Activated gamma-delta T cell (primary cell): ENCODE data around the gene PPP2R2C.

ENCODE experiments used
- DNase-seq: peaks from one replicate; lab custom pipeline; 2025; lab: John Stamatoyannopoulos, UW

The PPP2R2C gene

DNA sequence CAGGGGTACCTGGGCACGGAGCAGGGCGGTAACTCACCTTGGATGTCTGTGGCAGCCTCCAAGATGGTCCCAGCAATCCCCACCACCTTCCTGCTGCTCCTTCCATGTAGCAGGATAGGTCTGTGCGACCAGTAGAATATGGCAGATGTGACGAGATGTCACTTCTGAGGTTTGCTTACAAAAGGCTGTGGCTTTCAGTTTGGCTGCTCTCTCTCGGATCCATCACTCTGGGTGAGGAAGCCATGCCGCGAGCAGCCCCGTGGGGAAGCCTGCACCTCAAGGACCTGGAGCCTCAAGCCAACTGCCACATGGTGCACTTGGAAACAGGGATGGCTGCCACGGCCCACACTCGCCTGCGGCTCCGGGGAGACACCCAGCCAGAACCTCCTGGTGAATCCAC is 165.2 kb downstream of the PPP2R2C start:
- no peak for DNase-seq

DNA sequence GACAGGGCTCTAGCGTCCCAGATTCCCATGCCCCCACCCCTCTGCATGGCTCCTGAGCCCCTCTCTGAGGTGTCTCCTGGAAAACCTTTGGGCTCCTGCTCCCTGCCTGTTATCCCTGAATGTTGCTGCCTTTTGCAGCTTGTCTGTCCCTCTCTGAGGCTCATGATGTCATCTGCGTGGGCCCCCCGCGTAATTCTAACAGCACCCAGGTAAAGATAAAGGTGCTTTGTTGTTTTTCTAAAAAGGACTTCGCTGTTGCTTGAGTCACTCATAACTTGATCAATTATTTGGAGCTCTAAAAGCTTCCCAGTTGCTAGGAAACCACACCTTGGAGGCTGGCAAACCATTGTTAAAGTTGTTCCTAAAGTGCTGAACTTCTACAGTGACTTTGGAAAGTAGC is 166.1 kb downstream of the PPP2R2C start:
- DNase-seq: no peak

DNA sequence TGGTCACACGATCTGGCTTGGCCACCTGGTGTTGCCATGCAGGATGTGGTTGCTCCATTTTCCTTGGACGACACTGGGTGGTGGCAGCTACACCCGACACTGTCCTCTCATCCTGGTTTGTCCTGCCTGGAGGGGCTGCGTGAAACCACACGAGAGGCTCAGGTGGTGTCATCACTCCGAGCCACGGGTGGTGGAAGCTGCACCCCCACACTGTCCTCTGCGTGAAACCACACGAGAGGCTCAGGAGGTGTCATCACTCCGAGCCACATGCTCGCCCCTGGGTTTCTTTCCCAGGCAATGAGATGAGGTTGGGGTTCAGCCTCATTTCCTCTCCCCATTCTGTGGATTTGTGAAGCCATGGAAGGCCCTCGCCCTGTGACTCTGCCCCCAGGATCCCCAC is 168.5 kb downstream of the PPP2R2C start:
- DNase-seq: no peak

DNA sequence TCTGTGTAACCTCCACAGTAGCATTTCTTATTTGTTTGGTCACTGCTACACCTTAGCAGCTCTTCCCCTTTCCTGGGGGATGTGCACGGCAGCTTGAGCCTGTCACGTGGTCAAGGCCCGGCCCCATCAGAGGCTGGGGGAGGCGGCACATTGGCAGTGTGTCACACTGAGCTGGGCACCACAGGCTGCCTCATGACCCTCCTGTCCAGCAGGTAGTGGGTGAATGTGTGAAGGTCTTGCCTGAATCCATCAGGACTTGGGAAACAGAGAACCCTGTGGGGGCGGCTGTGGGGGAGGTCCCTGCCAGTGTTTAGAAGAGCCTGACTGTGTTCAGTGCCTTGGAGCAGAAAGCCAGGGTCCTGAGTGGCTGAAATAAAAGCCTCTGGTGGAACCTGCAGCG is 169.5 kb downstream of the PPP2R2C start:
- DNase-seq: no peak

DNA sequence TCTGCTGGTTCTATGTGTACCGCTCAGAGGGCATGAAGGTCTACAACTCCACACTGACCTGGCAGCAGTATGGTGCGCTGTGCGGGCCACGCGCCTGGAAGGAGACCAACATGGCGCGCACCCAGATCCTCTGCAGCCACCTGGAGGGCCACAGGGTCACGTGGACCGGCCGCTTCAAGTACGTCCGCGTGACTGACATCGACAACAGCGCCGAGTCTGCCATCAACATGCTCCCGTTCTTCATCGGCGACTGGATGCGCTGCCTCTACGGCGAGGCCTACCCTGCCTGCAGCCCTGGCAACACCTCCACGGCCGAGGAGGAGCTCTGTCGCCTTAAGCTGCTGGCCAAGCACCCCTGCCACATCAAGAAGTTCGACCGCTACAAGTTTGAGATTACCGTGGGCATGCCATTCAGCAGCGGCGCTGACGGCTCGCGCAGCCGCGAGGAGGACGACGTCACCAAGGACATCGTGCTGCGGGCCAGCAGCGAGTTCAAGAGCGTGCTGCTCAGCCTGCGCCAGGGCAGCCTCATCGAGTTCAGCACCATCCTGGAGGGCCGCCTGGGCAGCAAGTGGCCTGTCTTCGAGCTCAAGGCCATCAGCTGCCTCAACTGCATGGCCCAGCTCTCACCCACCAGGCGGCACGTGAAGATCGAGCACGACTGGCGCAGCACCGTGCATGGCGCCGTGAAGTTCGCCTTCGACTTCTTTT is 170.5 kb downstream of the PPP2R2C start:
- no peak for DNase-seq

DNA sequence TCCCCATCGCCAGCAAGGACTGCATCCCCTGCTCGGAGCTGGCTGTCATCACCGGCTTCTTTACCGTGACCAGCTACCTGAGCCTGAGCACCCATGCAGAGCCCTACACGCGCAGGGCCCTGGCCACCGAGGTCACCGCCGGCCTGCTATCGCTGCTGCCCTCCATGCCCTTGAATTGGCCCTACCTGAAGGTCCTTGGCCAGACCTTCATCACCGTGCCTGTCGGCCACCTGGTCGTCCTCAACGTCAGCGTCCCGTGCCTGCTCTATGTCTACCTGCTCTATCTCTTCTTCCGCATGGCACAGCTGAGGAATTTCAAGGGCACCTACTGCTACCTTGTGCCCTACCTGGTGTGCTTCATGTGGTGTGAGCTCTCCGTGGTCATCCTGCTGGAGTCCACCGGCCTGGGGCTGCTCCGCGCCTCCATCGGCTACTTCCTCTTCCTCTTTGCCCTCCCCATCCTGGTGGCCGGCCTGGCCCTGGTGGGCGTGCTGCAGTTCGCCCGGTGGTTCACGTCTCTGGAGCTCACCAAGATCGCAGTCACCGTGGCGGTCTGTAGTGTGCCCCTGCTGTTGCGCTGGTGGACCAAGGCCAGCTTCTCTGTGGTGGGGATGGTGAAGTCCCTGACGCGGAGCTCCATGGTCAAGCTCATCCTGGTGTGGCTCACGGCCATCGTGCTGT is 171.2 kb downstream of the PPP2R2C start:
- no peak for DNase-seq

DNA sequence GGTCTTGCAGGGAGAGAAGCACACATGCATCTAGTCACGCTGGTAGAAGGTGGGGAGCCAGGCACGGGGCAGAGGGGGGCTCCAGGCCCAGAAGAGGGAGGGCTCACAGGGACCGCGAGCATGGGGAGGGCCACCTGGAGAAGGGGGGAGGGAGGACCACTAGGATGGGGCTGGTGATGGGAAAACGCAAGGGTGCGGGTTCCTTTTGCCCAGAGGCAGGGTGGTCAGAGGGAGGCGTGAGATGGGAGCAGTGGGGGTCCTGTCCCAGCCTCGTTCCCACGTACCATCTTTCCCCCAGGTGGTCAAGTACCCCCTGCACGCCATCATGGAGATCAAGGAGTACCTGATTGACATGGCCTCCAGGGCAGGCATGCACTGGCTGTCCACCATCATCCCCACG is 172.1 kb downstream of the PPP2R2C start:
- DNase-seq: no peak

DNA sequence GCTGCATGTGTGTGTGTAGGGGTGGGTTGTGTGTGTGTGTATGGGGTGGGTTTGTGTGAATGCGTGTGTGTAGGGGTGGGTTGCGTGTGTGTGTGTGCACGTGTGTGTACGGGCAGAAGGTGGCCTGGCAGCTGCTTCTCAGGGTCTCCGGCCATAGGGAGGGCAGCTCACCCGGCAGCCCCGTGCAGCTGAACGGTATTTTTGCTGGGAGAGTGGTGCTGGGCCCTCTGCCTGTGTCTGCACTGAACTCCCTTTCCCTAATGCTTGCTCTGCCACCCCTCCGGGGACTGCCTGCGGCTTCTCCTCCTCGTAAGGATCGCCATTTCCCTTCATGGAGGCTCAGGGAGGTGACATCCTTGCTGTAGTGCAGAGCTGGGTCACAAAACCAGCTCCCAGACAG is 172.5 kb downstream of the PPP2R2C start:
- no peak for DNase-seq

DNA sequence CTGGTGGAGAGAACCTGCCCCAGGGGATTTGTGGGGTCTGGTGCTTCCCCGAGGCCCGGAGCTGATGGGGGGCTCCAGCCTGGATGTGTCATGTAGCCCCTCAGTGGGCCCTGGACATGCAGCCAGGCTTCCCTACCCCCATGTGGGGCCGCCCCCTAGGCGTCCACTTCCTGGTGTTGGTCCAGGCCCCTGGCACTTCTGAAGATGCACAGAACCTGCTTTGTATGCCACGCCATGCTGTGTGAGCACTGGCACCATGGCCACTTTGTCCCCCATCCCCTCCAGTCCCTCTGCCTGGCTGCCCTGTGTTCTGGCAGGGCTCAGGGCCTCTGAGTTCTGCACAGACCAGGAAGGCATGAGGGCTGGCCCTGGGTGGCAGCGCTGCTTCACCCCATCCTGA is 173.6 kb downstream of the PPP2R2C start:
- DNase-seq: no peak

DNA sequence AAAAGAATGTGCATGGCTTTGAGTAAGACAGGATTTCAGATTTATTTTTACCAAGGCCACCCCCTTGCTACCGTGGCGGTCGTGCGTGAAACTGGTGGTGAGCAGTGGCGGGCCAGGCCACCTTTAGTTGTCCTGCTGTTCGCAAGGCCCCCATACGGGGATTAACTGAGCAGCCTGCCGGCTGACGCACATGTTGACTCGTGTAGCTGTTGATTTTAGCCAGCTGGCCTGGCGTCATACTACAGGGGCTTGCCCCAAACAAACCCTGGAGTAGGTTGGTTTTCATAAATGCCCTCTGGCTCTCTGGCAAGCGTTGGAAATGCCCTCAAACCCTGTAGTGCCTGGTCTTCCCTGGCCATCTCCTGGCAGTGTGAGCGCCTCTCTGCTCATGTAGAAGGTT is 174.4 kb downstream of the PPP2R2C start:
- DNase-seq: no peak

DNA sequence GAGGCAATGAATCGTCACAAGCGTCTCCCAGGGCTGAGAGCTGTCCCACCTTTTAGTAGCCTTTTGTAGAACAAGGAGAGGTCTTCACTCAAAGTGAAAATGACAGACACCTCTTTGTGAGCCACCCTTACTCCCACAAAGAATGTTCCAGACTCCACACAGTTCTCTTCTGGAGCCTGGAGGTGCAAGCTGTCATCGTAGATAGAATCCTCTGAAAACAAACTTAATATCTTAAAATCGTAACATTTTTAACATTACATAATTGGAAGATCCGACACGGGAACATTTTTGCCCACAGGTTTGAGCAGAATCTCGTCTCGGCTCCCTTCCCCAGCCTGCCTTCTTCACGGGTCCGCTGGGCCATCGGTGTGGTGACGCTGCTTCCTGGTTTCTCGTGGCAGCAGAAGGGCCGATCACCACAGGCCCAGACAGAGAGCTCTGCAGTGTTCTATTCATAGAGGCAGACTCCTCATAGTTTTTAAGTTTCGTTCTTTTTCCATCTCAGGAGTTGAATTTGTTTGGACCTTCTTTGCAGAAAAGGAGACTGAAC is 175.1 kb downstream of the PPP2R2C start:
- no peak for DNase-seq

DNA sequence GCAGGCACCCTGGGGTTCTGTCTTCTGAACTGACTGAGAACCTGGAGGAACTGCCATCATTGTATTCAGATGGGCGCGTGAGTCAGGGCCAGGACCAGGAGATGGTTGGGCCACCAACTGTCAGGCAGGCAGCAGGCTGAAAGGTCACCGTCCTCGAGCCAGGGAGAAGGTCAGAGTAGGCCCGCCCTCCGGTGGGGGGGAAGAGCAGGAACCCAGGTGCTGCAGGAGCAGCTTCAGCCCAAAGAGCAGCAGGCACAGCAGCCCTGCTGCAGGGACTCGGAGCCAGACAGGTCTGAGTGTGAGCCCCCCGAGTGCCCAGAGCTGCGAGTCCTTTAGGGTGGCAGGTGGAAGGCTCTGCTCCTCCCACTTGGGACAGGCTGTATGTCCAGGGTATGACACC is 176.4 kb downstream of the PPP2R2C start:
- no peak for DNase-seq

DNA sequence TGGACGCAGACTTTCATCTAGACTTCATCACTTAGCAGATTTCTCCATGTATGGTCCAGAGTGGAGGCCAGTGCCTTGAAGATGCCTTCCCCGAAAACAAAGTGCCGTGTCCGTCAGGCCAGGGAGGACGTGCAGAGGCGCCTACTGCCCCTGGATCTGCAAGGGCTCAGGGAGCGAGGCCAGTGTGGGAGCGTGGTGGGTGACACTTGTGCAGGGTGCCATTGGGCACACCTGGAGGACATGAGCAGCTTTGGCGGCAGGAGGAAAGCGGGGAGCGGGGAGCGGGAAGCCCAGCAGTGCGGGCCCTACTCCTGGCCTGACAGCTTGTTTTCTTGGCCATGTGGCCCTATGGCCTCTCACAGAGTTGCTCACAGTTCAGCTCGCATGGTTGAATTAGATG is 176.9 kb downstream of the PPP2R2C start:
- no peak for DNase-seq

DNA sequence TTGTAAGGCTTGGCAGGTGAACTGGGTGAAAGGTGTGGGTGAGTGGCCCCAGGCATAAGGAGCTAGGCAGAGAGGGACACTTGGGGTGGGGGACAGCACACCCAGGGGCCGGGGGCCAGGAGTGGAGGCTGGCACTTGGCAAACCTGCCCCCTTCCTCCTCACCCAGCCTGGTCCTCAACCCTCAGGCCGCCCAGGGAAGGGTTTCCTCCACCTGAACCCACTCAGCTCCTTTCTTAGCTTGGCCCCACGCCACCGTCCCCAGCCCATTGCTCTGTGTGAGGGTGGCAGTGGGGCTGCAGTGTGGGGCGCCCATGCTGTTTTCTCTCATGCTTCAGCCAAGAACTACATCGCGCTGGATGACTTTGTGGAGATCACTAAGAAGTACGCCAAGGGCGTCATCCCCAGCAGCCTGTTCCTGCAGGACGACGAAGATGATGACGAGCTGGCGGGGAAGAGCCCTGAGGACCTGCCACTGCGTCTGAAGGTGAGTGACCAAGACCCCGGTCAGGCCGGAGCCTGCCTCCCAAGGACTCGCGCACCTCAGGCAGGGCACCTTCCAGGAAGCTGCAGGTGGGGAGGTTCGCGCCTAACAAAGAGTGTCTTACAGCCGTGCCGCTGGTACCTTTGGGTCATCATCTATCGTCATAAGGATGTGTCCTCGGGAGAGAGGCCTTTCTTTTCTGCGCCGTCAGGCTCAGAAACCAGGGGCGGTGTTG is 177.6 kb downstream of the PPP2R2C start:
- no peak for DNase-seq

DNA sequence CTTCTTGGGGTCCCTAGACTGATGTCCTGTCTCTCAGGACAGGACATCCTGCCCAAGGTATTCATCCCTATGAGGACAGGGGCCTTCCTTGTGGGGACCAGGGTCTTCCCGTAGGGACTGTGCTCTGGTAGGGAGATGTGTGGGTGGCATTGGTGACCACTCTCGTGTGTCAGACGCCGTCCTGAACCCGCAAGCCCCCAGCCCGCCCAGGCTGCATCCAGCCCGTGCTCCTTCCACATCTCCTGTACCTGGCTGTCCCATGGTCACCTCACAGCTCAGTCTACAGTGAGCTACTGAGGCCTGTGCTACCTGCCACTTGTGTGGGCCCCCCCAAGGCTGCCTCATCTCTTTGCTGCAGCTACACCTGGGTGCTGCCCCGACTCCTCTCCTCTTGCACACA is 178.8 kb downstream of the PPP2R2C start:
- no peak for DNase-seq

DNA sequence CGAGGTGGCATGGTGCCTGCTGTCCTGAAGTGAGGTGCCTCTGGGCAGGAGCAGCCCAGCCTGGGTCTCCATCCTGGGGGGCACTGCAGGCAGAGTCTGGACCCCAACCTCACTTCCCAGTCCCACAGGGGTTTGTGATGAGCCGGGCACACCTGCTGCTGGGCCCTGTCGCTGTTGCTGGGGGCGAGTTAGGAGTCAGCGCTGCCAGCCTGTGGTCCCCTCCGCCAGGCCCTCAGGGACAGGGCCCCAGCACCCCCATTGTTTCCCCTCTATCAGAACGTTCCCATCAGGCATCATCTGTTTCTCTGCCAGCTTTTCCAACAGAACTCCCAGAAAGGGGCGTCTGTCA is 179.3 kb downstream of the PPP2R2C start:
- DNase-seq: no peak

DNA sequence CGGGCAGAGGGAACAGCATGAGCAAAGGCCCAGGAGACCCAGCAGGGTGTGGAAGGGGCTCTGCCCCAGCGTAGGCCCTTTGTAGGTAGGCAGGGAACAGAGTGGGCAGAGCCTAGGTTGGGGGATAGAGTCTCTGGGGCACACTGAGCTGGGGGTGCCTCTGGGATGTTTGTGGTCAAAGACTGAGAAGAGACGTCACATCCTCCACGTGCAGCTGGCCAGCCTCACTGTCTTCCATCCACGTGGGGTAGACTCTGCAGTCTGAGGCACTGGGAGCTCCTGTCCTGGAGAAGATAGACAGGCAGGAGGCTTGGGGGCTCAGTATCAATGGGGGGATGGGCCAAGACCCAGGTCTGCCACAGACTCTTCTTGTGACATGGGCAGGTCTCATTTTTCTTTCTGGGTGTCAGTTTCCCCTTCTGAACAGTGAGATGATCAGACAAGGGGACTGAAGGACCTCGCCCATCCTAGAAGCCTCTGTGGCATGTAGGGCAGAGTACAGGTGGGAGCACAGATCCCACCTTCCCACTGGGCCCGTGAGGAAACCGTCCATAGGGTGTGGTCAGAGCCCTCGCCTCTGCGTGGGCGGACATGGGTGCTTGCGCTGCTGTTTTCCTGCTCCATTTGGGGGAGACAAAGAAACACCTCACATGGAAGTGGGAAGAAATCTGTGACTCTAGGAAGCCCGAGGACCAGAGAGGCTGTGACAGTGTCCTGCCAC is 179.9 kb downstream of the PPP2R2C start:
- no peak for DNase-seq

DNA sequence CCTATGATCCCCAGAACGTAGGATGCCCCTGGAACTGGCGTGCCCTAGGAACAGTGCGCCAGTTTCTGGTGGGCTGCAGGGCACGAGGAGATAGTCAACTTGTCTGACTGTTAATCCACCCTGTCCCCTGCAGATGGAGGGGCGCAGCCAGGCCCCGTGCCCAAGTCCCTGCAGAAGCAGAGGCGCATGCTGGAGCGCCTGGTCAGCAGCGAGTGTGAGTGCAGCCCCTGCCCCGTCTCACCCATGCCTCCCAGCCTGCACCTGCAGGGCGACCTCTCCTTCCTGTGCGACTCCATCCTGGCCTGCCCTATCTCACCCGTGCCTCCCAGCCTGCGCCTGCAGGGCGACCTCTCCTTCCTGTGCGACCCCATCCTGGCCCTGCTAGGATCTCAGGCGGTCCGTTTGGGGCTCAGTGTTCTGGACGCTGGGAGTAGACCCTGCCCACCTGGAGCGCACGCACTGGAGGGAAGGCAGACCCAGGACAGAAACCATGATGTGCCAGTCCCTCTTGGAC is 180.6 kb downstream of the PPP2R2C start:
- DNase-seq: no peak

DNA sequence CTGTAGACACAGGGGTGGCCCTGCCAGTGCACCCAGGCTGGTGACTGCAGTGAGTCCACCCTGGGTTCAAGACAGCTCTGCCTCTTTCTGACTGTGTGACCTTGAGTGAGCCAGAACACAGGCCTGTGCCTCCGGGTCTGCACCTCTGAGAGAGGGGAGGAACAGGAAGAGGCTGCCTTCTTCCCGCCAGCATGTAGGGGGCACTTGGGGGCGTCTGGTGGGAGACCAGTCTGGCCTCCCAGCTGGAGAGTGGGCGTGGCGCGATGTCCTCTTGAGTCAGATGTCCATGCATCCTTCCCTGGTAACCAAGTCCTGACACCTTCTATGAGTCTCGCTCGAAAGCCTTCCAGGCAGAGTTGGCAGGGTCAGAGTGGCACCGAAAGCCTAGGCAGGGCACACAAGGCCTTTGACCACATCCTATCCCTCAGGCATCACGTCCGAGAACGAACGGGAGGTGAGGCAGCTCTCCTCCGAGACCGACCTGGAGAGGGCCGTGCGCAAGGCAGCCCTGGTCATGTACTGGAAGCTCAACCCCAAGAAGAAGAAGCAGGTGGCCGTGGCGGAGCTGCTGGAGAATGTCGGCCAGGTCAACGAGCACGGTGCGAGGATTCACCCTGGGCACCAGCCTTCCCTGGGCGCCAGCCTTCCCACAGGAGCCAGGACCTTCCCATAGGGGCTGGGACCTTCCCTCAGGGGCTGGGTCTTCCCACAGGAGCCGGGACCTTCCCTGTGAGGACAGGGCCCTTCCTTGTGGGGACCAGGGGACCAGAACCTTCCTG is 181.5 kb downstream of the PPP2R2C start:
- no peak for DNase-seq

DNA sequence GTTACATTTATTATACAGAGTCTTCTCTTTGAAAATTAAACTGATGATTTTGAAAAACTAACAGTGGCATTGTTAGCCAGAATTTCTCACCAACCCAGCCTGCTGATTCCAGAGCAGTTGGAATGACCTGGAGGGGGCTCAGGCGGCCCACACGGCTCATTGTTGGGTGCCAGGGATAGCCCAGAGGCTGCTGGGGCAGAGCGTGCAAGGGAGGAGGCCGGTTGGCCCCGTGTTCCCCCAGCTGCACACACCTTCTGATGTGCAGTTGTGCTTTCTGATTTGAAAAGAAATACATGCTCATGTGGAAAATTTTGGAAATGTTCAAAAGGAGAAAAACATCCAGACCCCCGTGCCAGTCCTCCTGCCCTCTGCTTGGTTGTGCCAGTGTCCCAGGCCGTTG is 182.2 kb downstream of the PPP2R2C start:
- DNase-seq: no peak

DNA sequence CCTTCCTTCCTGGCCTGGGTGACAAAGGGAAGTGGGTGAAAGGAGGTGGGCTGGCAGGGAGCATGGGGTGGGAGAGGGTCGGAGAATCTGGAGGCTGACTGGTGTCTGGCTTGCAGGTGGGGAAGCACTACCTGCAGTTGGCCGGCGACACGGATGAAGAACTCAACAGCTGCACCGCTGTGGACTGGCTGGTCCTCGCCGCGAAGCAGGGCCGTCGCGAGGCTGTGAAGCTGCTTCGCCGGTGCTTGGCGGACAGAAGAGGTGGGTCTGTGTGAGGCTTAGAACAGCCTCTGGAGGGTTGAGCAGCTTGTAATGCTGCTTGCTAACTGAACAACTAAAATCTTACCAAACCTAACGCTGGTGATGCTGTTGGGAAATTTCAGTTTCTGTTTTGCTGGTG is 183.5 kb downstream of the PPP2R2C start:
- DNase-seq: no peak
